Sigmoid colon (tissue), 4 donors: ENCODE data around the gene BTBD6.

Source experiments
- POLR2A ChIP-seq, 2 donors: fragments of 450-650 bp; IDR thresholded peaks; one replicate each; pipeline ENCODE4 v1.6.1; 2016; ENCODE audit warnings: antibody characterized with exemption in 2 of 2, mild to moderate bottlenecking in 2 of 2, moderate library complexity in 2 of 2
- POLR2AphosphoS5 ChIP-seq, 4 donors: sonication (generic); formaldehyde crosslinking; IDR thresholded peaks; one replicate each; pipeline ENCODE4 v1.6.1; 2017; ENCODE audit warnings: antibody characterized with exemption in 4 of 4
- TF ChIP-seq, protein P1 (sequence below), 4 experiments: fragments of 450-650 bp in 3 of 4; fragments of 200-600 bp in 1 of 4; IDR thresholded peaks; one replicate each; pipeline ENCODE4 v1.5.1; 2016 to 2019; ENCODE audit warnings: antibody characterized with exemption in 4 of 4, mild to moderate bottlenecking in 3 of 4, moderate library complexity in 2 of 4

- TF ChIP-seq, protein P1, sequence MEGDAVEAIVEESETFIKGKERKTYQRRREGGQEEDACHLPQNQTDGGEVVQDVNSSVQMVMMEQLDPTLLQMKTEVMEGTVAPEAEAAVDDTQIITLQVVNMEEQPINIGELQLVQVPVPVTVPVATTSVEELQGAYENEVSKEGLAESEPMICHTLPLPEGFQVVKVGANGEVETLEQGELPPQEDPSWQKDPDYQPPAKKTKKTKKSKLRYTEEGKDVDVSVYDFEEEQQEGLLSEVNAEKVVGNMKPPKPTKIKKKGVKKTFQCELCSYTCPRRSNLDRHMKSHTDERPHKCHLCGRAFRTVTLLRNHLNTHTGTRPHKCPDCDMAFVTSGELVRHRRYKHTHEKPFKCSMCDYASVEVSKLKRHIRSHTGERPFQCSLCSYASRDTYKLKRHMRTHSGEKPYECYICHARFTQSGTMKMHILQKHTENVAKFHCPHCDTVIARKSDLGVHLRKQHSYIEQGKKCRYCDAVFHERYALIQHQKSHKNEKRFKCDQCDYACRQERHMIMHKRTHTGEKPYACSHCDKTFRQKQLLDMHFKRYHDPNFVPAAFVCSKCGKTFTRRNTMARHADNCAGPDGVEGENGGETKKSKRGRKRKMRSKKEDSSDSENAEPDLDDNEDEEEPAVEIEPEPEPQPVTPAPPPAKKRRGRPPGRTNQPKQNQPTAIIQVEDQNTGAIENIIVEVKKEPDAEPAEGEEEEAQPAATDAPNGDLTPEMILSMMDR (IDR thresholded peaks at IDR 0.05) = no peak
- TF ChIP-seq POLR2AphosphoS5 (IDR thresholded peaks at IDR 0.05) (no peak), POLR2A (IDR thresholded peaks at IDR 0.05) (no peak)
Observed at GRCh38 chr14:105201925-105202513, 46.3 kb upstream of the BTBD6 start.
